HG03442 (cell line): ENCODE measurements around the gene UMOD.
"Not testable (repeated sequence)": the region's sequence is repeated elsewhere in the genome, so short reads cannot be mapped to it uniquely, and the experiment has no call there.

Experiments used
- ATAC-seq: cut with Tn5 transposase; IDR thresholded peaks from one replicate; pipeline ENCODE4 v1.9.1; 2021; ENCODE audit warnings: mild to moderate bottlenecking, moderate library complexity; ENCODE audit not compliant: unreplicated experiment

UMOD gene

DNA sequence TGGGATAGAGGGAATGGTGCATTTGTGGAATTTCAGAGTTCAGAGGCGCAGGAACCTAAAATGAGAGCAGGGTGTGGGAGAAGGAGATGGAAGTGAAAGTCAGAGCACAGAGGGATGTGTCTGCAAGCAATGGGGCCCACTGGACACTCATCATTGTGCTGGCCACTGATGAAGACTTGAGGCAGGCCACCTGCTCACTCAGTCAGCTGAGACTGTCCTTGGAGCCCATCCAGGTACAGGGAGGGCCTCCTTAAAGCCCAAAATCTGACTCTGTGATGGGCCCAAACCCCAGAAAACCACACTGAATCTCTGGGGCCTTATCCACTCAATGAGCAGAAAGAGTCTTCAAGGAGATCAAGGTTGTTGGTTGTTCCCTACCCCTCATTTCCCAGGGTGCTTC is 30.8 kb downstream of the UMOD start:
- no peak for ATAC-seq

DNA sequence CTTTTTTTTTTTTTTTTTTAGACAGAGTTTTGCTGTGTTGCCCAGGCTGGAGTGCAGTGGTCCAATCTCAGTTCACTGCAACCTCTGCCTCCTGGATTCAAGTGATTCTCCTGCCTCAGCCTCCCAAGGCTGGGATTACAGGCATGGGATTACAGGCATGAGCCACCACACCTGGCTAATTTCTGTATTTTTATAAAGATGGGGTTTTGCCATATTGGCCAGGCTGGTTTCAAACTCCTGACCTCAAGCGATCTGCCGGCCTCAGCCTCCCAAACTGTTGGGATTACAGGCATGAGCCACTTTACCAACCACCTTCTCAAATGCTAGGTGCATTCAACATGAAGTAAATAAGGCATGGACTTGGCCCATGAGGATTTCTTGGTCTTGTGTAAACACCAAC is 31.5 kb downstream of the UMOD start:
- not testable (repeated sequence) for ATAC-seq

- ATAC-seq: no peak
Observed at GRCh38 chr16:20320592-20320991, 31.9 kb downstream of the UMOD start.

DNA sequence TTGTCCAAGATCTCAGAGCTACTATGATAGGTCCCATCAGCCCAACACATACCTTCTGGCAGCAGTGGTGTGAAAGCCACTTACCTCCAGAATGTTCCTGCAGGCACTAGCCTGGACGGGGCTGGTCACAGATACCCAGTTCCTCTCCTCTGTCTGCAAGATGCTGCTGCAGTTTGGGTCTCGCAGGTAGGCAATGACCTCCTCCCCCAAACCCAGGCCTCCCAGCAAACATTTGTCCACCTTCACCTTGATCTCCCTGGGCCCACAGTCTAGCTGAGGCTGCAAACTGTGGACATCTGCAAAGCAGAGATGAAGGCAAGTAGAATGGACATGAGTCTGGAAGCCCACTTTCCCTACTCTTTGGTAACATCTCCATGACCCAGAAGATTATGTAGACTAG is 32.3 kb downstream of the UMOD start:
- ATAC-seq: no peak

DNA sequence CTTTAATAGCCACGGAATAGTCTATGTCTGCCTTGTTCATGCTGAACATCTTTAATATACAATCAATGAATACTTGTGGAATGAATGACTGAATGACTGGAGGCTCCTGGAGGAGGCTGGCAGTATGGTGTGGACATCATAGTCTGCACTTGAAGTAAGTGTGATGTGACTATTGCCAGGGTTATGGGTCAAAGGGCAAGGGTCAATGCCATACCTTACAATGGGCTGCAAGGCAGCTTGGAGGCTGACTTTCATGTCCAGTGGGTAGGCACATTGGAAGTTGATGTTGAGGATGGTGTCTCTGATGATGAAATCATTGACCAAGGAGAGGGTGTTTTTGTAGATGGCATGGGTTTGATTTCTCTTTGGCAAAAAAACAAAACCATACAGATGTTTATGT is 33.1 kb downstream of the UMOD start:
- no peak for ATAC-seq

DNA sequence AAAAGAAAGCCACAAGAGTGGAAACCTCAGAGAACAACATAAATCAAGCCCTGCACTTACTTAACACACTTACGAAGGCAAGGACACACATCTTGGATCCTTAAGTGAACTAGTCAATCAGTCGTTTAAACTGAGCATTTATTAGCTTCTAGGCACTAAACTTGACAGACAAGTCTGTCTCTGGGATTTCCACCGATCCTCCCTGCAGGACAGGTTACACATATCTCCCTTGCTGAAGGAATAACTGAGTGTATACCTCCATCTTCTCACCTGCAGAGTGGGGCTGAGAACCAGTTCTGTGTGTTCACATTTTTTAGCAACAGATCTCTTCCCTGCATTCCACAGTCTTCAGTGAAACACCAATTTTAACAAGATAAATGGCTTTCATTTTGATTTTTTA is 34.1 kb downstream of the UMOD start:
- ATAC-seq: no peak

DNA sequence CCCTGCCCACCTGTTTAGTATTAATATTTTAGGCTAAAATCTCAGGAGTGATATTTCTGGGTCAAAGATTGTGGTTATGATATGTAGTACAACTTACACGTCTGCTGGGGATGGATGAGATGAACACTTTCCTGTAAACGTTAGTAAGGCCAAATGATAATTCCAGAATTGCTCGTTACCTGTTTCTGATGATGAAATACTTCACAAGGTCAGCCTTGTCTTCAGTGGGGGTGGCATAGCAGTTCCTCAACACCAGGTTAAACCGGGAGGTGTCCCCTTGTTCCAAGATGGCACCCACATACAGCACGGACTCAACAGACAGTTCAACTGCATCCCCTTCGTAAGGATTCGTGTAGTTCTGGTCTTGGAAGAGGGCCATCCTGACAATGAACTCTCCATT is 34.5 kb downstream of the UMOD start:
- ATAC-seq: no peak

- ATAC-seq: no peak
Observed at GRCh38 chr16:20317117-20317516, 35.4 kb downstream of the UMOD start.

DNA sequence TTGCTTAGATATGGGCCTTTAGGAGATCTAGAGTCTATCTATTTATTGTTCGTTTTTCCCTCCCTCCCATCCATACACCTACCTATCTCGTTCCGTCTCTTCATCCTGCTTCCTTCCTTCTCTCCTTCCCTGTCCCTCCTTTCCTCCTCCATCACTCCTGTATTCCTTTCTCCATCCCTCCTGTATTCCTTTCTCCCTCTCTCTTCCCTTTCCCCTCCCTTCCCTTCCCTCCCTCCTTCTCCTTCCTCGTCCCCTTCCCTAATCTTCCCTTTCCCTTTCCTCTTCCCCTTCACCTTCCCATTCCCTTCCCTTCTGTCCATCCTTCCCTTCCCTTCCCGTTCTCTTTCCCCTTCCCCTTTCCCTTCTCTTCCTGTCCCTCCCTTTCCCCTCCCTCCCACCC is 35.8 kb downstream of the UMOD start:
- no peak for ATAC-seq

DNA sequence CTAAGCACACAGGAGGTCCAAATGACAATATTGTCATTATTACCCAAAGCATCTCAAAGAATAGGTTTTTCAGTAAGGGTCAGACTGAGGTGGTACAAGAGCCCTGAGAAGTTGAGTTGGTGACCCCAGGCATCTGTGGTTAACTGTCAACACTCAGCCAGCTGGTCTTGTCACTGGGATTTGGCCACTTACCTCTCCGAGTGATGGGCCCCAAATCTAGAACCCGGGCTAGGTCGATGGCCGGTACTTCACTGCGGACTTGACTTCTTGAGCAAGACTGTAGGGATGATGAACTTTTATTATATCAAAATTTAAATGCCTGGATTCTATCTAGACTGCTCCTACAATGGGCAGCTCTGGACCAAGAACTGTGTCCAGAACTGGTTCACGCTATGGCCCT is 36.8 kb downstream of the UMOD start:
- ATAC-seq: no peak

DNA sequence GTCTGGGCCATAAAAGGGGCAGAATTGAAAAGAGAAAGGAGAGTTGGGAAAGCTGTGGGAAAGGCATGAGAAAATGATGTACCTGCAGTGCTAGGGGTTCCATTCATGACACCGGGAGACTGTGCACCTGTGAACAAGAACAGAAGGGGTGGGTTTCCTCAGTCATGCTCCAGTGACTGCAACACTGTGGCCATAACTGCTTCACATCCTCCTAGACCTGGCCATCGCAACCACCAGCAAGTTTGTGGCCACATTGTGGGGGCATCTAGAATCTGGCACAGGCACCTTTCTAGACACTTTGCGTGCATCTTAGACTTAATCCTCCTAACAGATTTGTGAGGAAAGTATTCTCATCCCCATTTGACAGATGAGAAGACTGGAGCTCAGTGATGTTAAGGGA is 37.9 kb downstream of the UMOD start:
- ATAC-seq: no peak

DNA sequence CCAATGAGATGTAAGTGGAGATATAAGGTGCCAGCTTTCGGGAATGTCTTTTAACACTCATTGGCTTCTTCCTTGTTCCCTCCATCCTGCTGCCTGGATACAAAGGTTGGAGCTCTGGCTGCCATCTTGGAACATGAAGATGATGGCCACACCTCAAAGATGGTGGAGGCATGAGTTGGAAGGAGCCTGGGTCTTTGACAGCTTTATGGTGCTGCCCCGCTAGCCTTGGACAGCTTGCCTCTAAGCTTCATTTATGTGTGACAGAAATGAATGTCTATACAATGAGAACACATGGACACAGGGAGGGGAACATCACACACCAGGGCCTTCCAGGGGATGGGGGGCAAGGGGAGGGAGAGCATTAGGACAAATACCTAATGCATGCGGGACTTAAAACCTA is 38.8 kb downstream of the UMOD start:
- no peak for ATAC-seq

- not testable (repeated sequence) for ATAC-seq
Observed at GRCh38 chr16:20312536-20313095, 39.9 kb downstream of the UMOD start.

- no peak for ATAC-seq
Observed at GRCh38 chr16:20311548-20311947, 41.0 kb downstream of the UMOD start.

- ATAC-seq: no peak
Observed at GRCh38 chr16:20310421-20311395, 41.8 kb downstream of the UMOD start.

DNA sequence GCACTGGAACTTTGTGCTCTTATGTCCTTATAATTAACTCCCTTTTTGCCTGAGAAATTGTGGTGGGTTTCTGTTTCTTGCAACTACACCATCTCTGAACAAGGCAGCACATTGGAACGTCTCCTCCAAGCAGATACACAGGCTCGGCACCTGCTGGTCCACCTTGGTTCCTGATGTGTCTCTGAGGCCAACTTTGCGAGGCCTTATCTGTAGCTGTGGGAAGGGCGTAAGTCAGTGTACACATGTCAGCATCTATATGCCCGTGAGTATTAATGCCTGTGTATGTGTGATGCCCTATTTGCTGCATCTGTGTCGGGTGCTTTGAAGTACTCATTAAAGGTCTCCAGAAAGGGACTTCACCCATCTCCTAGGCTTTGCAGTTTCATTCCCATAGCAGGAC is 42.7 kb downstream of the UMOD start:
- no peak for ATAC-seq

- no peak for ATAC-seq
Observed at GRCh38 chr16:20308801-20309590, 43.5 kb downstream of the UMOD start.

DNA sequence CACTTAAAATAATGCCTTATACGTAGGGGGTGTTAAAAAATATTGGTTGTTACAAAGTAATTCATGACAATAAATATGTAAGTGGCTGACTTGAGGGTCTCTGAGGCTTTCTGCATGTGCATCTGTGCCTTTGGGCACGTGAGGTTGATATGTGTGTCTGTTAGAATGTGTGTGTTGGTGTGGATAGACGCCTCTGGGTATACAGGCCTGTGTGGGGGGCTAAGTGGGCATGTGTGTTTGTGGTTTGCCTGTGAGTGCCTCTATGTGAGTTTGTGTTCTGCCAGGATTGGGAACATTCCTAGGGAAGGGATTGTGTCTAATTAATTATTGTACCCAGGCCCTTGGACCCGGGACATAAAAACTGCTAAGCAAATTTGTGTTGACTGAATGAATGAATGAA is 44.2 kb downstream of the UMOD start:
- no peak for ATAC-seq

DNA sequence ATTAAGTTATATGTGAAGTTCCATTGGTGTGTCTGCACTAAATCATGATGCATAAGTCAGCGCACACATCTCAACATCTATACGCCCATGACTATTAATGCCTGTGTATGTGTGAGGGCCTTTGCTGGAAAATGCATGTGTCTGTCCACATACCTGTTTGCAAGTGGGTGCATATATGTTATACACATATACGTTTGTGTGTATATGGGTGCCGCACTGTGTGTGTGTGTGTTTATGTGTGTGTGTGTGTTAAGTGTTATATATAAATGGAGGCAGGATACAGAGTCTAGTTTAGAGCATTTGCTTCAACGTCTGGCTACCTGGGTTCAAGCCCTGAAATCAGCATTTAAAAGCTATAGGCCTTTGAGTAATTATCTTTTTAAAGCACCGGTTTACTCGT is 44.7 kb downstream of the UMOD start:
- ATAC-seq: no peak

- ATAC-seq: no peak
Observed at GRCh38 chr16:20307240-20307671, 45.3 kb downstream of the UMOD start.

- ATAC-seq: no peak
Observed at GRCh38 chr16:20306401-20306800, 46.1 kb downstream of the UMOD start.

DNA sequence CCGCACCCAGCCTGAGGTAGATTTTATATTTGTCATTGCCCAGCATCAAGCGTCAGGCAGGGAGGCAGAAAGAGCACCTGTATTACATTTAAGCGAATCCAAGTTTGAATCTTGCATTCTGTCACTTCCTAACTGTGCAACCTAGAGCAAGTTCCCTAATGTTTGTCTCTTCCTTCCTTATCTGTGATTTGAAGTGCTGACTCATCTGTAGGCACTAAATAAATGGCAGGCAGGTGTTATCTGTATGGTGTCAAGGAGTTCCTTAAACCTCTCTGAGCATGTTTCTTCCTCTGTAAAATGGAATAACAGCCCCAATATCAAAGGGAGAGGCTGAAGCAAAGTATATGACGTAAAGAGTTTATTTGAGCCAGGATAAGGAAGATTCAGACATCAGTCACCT is 49.5 kb downstream of the UMOD start:
- no peak for ATAC-seq
